IMR-90 (cell line): ENCODE measurements around the gene PITPNM1. TPM values are rescaled to one million over a fixed set of nuclear protein-coding genes. Genes with fewer than 3 reads are reported as not detected.

ENCODE experiments used
- ATAC-seq: fragments of 200-7000 bp; cut with Tn5 transposase; 2 replicates; pipeline ENCODE4 v1.9.1; 2020; ENCODE audit warnings: low read depth, mild to moderate bottlenecking, moderate library complexity
- BruUV-seq: library from RNA; stranded (reverse); fragments of 400-500 nt; replicated peaks from 2 replicates; lab custom pipeline; 2021; lab: Mats Ljungman, UMichigan
- CTCF ChIA-PET: fragments of 300-600 bp; formaldehyde crosslinking; extraction: SDS; loops from one replicate; lab custom pipeline; 2021; ENCODE audit warnings: antibody characterized with exemption; lab: Yijun Ruan, JAX
- POLR2A ChIA-PET: fragments of 300-600 bp; sonication (Branson Sonifier 250); formaldehyde crosslinking; loops from one replicate; lab custom pipeline; 2022; ENCODE audit warnings: antibody characterized with exemption; ENCODE audit not compliant: unreplicated experiment; lab: Charles Lee
- DNase-seq: peaks from one replicate; pipeline ENCODE4 v3.0.0; 2013
- H2AFZ ChIP-seq: replicated peaks from 2 replicates; pipeline ENCODE3; 2013; ENCODE audit warnings: low read length, mild to moderate bottlenecking; ENCODE audit not compliant: poor library complexity
- H2AK5ac ChIP-seq: 2 replicates; pipeline ENCODE4 v1.6.1; 2013; ENCODE audit warnings: low read depth, low read length, inconsistent platforms
- H2AK9ac ChIP-seq: replicated peaks from 2 replicates; pipeline ENCODE3; 2013; ENCODE audit warnings: mild to moderate bottlenecking, low read depth, low read length, moderate library complexity; ENCODE audit not compliant: poor library complexity
- H2BK120ac ChIP-seq: 2 replicates; pipeline ENCODE4 v1.6.1; 2013; ENCODE audit warnings: low read depth, low read length, inconsistent platforms
- H2BK15ac ChIP-seq: 3 replicates; pipeline ENCODE4 v1.6.1; 2013; ENCODE audit warnings: low read depth, low read length, inconsistent platforms
- H2BK20ac ChIP-seq: 2 replicates; pipeline ENCODE4 v1.6.1; 2013; ENCODE audit warnings: low read depth, mild to moderate bottlenecking, inconsistent platforms, low read length, moderate library complexity
- H2BK5ac ChIP-seq: 2 replicates; pipeline ENCODE4 v1.6.1; 2013; ENCODE audit warnings: mild to moderate bottlenecking, low read depth, low read length, inconsistent platforms; ENCODE audit not compliant: poor library complexity, severe bottlenecking
- H3K14ac ChIP-seq: replicated peaks from 2 replicates; pipeline ENCODE4 v1.6.1; 2013; ENCODE audit warnings: low read depth, low read length, inconsistent platforms
- H3K18ac ChIP-seq: 2 replicates; pipeline ENCODE4 v1.6.1; 2013; ENCODE audit warnings: low read depth, low read length, control low read depth
- H3K23ac ChIP-seq: 2 replicates; pipeline ENCODE4 v1.6.1; 2013; ENCODE audit warnings: low read depth, low read length, inconsistent platforms
- H3K27ac ChIP-seq: 2 replicates; pipeline ENCODE4 v1.5.1; 2013; ENCODE audit warnings: mild to moderate bottlenecking, control low read depth, low read length; ENCODE audit not compliant: insufficient read depth
- H3K27me3 ChIP-seq: 2 replicates; pipeline ENCODE4 v1.6.1; 2013; ENCODE audit warnings: low read length; ENCODE audit not compliant: control insufficient read depth, insufficient read depth
- H3K36me3 ChIP-seq: 2 replicates; pipeline ENCODE4 v1.6.1; 2013; ENCODE audit warnings: low read length, mixed read lengths; ENCODE audit not compliant: control insufficient read depth, insufficient read depth
- H3K4ac ChIP-seq: 2 replicates; pipeline ENCODE4 v1.6.1; 2013; ENCODE audit warnings: low read depth, low read length, inconsistent platforms
- H3K4me1 ChIP-seq: 2 replicates; pipeline ENCODE4 v1.6.1; 2013; ENCODE audit warnings: low read length, mixed read lengths; ENCODE audit not compliant: control insufficient read depth, insufficient read depth
- H3K4me2 ChIP-seq: 2 replicates; pipeline ENCODE4 v1.6.1; 2013; ENCODE audit warnings: low read depth, mild to moderate bottlenecking, control low read depth, low read length, moderate library complexity
- H3K4me3 ChIP-seq: 2 replicates; pipeline ENCODE4 v1.5.1; 2013; ENCODE audit warnings: low read depth, mild to moderate bottlenecking, control low read depth, low read length, moderate library complexity; ENCODE audit not compliant: insufficient read depth
- H3K56ac ChIP-seq: 2 replicates; pipeline ENCODE4 v1.6.1; 2013; ENCODE audit warnings: low read length, inconsistent platforms; ENCODE audit not compliant: insufficient read depth; ENCODE audit errors: extremely low read depth
- H3K79me1 ChIP-seq, 2 experiments: 2 replicates each; pipeline ENCODE4 v1.6.1; 2013; ENCODE audit warnings: low read length in 2 of 2, inconsistent platforms in 1 of 2, low read depth in 1 of 2
- H3K9ac ChIP-seq: 2 replicates; pipeline ENCODE4 v1.6.1; 2013; ENCODE audit warnings: low read depth, low read length, control low read depth
- H3K9me1 ChIP-seq: 2 replicates; pipeline ENCODE4 v1.6.1; 2013; ENCODE audit warnings: low read length, inconsistent platforms; ENCODE audit not compliant: insufficient read depth
- H3K9me3 ChIP-seq: 2 replicates; pipeline ENCODE4 v1.6.1; 2013; ENCODE audit warnings: low read length; ENCODE audit not compliant: control insufficient read depth, insufficient read depth
- H4K20me1 ChIP-seq: 2 replicates; pipeline ENCODE4 v1.6.1; 2013; ENCODE audit warnings: low read length, inconsistent platforms; ENCODE audit not compliant: insufficient read depth
- H4K5ac ChIP-seq: 2 replicates; pipeline ENCODE4 v1.6.1; 2013; ENCODE audit warnings: mild to moderate bottlenecking, low read depth, low read length, control low read depth
- H4K8ac ChIP-seq, 2 experiments: 2 replicates each; pipeline ENCODE4 v1.6.1; 2013; ENCODE audit warnings: low read depth in 2 of 2, low read length in 2 of 2, control low read depth in 1 of 2, inconsistent platforms in 1 of 2
- H4K91ac ChIP-seq: 2 replicates; pipeline ENCODE4 v1.6.1; 2013; ENCODE audit warnings: low read depth, low read length, inconsistent platforms; ENCODE audit not compliant: insufficient read depth
- NFE2L2 ChIP-seq: fragments of 150-350 bp; IDR thresholded peaks from 2 replicates; pipeline ENCODE4 v1.6.1; 2016; ENCODE audit warnings: low read depth, mild to moderate bottlenecking, low read length
- RCOR1 ChIP-seq: IDR thresholded peaks from 2 replicates; pipeline ENCODE4 v1.6.1; 2012; ENCODE audit warnings: mild to moderate bottlenecking, low read length, improper control_type of control experiment; ENCODE audit not compliant: insufficient replicate concordance
- WGBS, 2 experiments: methylation state at CpG; one replicate each; pipeline versions ENCODE4 v1.1.5 to v1.1.7; 2013; ENCODE audit warnings: missing lambda C conversion rate in 2 of 2; ENCODE audit not compliant: insufficient read length in 1 of 2; ENCODE audit errors: extremely low coverage in 2 of 2; 5-methylcytosine and 5-hydroxymethylcytosine counted together
- dilution Hi-C: fragments of 300-500 bp; cut with HindIII; formaldehyde crosslinking; loops from one replicate; pipeline ENCODE4 v1.14.3; 2018; ENCODE audit warnings: low sequenced_read_pairs; ENCODE audit not compliant: unreplicated experiment
- in situ Hi-C: fragments of 300-500 bp; cut with MboI; formaldehyde crosslinking; loops from 3 replicates; pipeline ENCODE4 v1.14.3; 2019; ENCODE audit warnings: low sequenced_read_pairs, inconsistent platforms, mixed read lengths
- intact Hi-C: fragments of 100-400 bp; cut with micrococcal nuclease; formaldehyde crosslinking; loops from 2 replicates; pipeline ENCODE4 v1.10.0; 2022
- polyA plus RNA-seq, 3 experiments: library from polyadenylated mRNA; depleted of rRNA; stranded (reverse); fragments of >200 nt; gene quantifications; 2 replicates each; pipeline ENCODE4 v1.2.3, GENCODE V29; 2012; ENCODE audit warnings: low replicate concordance in 1 of 3
- total RNA-seq: library from RNA; depleted of rRNA; stranded (reverse); fragments of >200 nt; gene quantifications from 2 replicates; pipeline ENCODE4 v1.2.3, GENCODE V29; 2012

PITPNM1 gene
- total and polyA plus RNA-seq, 2 of the 4 experiments (the other 2 are of a cell fraction): 5.0 to 15.4 TPM

DNA sequence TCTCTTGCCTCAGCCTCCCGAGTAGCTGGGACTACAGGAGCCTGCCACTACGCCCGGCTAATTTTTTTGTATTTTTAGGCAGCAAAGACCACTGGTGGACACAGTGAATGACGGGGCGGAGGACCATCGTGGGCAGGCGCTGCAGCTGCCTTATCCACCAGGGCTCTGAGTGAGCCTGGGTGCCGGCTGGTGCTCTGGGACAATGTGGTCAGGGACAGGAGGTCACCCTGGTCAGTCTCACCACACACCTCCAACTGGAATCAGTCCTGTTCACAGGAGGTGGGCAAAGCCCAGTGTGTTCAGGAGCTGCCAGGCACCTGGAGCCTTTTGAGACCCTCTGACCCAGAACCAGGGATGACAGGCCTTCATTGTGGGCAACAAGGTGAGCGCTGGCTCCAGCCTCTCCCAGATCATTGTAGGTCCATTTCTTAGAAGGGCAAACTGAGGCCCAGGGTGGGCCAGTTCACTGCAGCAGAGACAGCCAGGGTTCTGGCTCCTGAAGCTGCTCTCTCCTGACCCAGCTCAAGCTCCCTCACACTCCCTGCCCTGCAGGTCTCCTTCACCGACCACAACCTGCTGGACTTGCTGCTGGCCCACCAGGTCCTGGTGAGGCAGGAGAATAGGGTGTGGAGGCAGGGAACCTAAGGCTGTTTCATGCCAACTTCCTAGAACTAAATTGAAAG is 33.8 kb upstream of the PITPNM1 start:
- intact Hi-C loops: no loop called here
- no peak overlapping the region for H2BK20ac ChIP-seq
- no peak overlapping the region for H3K4me3 ChIP-seq
- no peak overlapping the region for H2AK9ac ChIP-seq
- H3K4ac ChIP-seq: no peak overlapping the region
- H3K23ac ChIP-seq: no peak overlapping the region
- H2BK5ac ChIP-seq: no peak overlapping the region
- H2AFZ ChIP-seq: no peak overlapping the region
- H2BK120ac ChIP-seq: no peak overlapping the region
- H4K91ac ChIP-seq: no peak overlapping the region
- in situ Hi-C loops: no loop called here
- no peak overlapping the region for H3K14ac ChIP-seq
- BruUV-seq: no TSS peak
- POLR2A ChIA-PET: no interaction called here
- DNase-seq (no peak), ATAC-seq (no peak)
- H3K18ac ChIP-seq: no peak overlapping the region
- CTCF ChIA-PET: no interaction called here
- peaks cover 4% of the 10 kb centered on the region; the same call in 1 of the 2 replicates for H3K9me3 ChIP-seq
- no peak overlapping the region for H4K8ac ChIP-seq
- H3K36me3 ChIP-seq: no peaks in the 10 kb centered on the region
- no peak overlapping the region for H3K4me2 ChIP-seq
- no peak overlapping the region for H3K27ac ChIP-seq
- H3K9me1 ChIP-seq: no peaks in the 10 kb centered on the region
- no peak overlapping the region for H3K56ac ChIP-seq
- H3K9ac ChIP-seq: no peak overlapping the region
- peaks cover 13% of the 10 kb centered on the region for H3K27me3 ChIP-seq
- H3K4me1 ChIP-seq: no peaks in the 10 kb centered on the region
- no peak overlapping the region for H2AK5ac ChIP-seq
- H3K79me1 ChIP-seq: no peaks in the 10 kb centered on the region
- no peaks in the 10 kb centered on the region for H4K20me1 ChIP-seq
- H2BK15ac ChIP-seq: no peak overlapping the region
- dilution Hi-C loops: no loop called here
- H4K5ac ChIP-seq: no peak overlapping the region
- TF ChIP-seq NFE2L2 (no peak), RCOR1 (no peak)
- WGBS, 2 experiments: no CpG with 5 or more reads among the region's 10 CpGs
